Thoracic aorta (tissue), 2 donors: ENCODE measurements around the gene CPNE2. TPM values are rescaled to one million over a fixed set of nuclear protein-coding genes. Genes with fewer than 3 reads are reported as not detected.

Source experiments
- ATAC-seq: fragments of 150-250 bp; one replicate; pipeline ENCODE4 v1.8.0; 2017; ENCODE audit warnings: low read depth; ENCODE audit not compliant: insufficient number of reproducible peaks, low FRiP score
- DNase-seq: peaks from one replicate; pipeline ENCODE4 v3.0.0-alpha.2; 2020; ENCODE audit warnings: low spot score
- H3K27ac ChIP-seq, 2 donors: fragments of 200-600 bp; sonication (generic); 1 replicate in 1 of 2; 2 replicates in 1 of 2; pipeline ENCODE4 v1.5.1; 2016; ENCODE audit warnings: mild to moderate bottlenecking in 2 of 2, moderate library complexity in 2 of 2
- H3K27me3 ChIP-seq: fragments of 200-600 bp; sonication (generic); replicated peaks from 2 replicates; pipeline ENCODE4 v1.6.0; 2016; ENCODE audit warnings: mild to moderate bottlenecking; ENCODE audit not compliant: insufficient read depth
- H3K36me3 ChIP-seq: fragments of 200-600 bp; sonication (generic); one replicate; pipeline ENCODE4 v1.5.1; 2016
- H3K4me1 ChIP-seq, 2 donors: fragments of 200-600 bp; sonication (generic); 1 replicate in 1 of 2; 2 replicates in 1 of 2; pipeline versions ENCODE4 v1.5.1 to v1.6.0; 2016; ENCODE audit warnings: low read depth in 2 of 2, mild to moderate bottlenecking in 1 of 2; ENCODE audit not compliant: control insufficient read depth in 1 of 2
- H3K4me3 ChIP-seq: fragments of 200-600 bp; sonication (generic); 2 replicates; pipeline ENCODE4 v1.5.1; 2016; ENCODE audit warnings: mild to moderate bottlenecking
- H3K9me3 ChIP-seq: fragments of 200-600 bp; sonication (generic); 2 replicates; pipeline ENCODE4 v1.5.1; 2016
- CTCF ChIP-seq: fragments of 200-600 bp; sonication (generic); IDR thresholded peaks from one replicate; pipeline ENCODE4 v1.5.1; 2019; ENCODE audit warnings: antibody characterized with exemption
- total RNA-seq, 2 donors: library from RNA; depleted of rRNA; stranded (reverse); fragments of >200 nt; gene quantifications; one replicate each; pipeline versions ENCODE4 v1.1.0 to v1.2.3, GENCODE V29; 2016

Gene CPNE2
- total RNA-seq, 2 donors from 2014 or later = 28.3 to 47.4 TPM

- no peak overlapping the region for H3K4me3 ChIP-seq
- H3K27me3 ChIP-seq = no peaks in the 10 kb centered on the region
- H3K36me3 ChIP-seq = no peaks in the 10 kb centered on the region
- DNase-seq (no peak), ATAC-seq (no peak)
- H3K4me1 ChIP-seq = no peaks in the 10 kb centered on the region
- TF ChIP-seq CTCF = no peak
- H3K27ac ChIP-seq = no peak overlapping the region
- no peaks in the 10 kb centered on the region for H3K9me3 ChIP-seq
These were observed 37.6 kb upstream of the CPNE2 start for GRCh38 chr16:57054771-57055170.

DNA sequence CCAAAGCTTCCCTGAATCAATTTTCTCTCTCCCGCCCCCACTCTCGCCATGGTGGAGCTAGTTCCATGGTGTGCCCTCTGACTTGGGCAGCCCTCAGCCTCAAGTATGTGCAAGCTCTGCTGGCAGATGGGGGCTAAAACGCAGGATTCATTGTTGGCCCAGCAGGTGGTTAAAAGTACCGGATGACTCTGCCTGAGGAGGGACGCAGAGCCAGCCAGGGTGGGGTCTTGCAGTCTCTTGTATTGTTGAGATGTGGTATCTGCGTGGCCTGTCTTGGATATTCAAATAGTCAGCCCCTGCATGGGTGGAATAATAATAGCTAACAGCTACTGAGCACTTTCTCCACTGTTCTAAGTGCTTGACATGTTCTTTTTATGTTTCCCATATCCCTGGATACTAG is 36.7 kb upstream of the CPNE2 start:
- ATAC-seq (no peak), DNase-seq (no peak)
- Histone ChIP-seq H3K9me3 (no peaks in the 10 kb centered on the region), H3K27ac (no peak overlapping the region), H3K27me3 (no peaks in the 10 kb centered on the region), H3K36me3 (no peaks in the 10 kb centered on the region), H3K4me1 (peaks cover 1 to 4% of the 10 kb centered on the region in 2 donors), H3K4me3 (no peak overlapping the region)
- TF ChIP-seq CTCF = no peak

DNA sequence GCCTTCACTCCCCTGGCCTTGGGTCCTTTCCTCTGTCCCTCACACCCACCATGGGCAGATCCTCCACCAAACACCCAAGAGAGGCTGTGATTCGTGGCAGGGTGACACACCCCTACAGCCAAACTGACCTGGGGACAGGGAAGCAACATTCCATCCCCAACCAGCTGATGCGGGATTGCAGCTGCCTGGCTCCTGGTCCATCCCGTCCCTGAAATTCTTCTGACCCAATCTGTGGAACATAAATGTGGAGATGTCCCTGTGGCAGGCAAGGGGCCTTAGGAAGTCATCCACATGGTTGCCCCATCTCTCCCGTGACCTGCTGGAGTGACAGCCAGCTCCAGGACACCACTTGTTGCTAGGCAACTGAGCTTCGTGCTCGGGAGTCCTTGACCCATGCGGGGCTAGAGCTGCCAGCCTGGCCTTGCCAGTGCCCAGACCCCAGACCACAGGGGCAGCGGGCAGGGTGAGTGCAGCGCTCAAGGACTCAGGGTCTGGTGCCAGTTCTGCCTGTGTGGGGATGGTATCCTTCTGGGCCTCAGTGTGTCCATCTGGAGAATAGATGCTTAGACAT is 34.0 kb upstream of the CPNE2 start:
- no peak for TF ChIP-seq CTCF
- Histone ChIP-seq H3K27me3 (no peaks in the 10 kb centered on the region), H3K4me3 (no peak overlapping the region), H3K36me3 (no peaks in the 10 kb centered on the region), H3K4me1 (peaks cover 13 to 16% of the 10 kb centered on the region in 2 donors), H3K27ac (no peak overlapping the region), H3K9me3 (no peaks in the 10 kb centered on the region)
- DNase-seq = no peak
- no peak for ATAC-seq

DNA sequence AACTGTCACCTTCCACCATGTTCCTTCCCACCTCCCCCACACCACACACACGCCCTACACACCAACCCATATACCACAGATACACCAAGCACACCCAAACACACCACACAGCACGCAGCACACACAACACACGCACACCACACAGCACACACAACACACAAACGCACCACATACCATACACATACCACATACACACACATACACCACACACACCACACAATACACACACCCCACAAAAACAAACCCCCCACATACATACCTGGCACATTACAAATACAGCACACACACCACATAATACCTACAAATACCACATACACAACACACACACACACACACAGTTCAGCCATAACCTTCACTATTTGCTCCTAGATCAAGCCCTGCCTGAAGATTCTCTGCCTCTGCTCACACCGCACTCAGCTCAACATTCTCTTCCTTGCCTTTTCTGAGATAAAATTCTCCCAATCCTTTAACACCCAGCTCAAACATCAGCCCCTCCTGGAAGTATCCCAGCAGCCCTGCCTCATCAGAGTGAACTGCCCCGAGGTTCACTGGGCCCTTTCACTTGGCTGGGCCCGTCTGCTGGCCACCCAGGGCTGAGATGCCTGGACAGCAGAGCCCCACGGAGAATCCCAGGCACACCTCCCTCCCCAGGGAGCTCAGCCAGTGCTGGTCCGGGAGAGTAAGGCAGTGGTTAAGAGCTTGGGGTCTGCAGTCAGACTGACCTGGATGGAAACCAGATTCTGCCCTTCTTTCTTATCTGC is 31.9 kb upstream of the CPNE2 start:
- Histone ChIP-seq H3K27me3 (no peaks in the 10 kb centered on the region), H3K27ac (peak overlapping the region; percentile 82 to 88), H3K4me1 (peaks cover 13 to 16% of the 10 kb centered on the region in 2 donors), H3K36me3 (peaks cover 4% of the 10 kb centered on the region), H3K4me3 (peak overlapping the region; percentile 26), H3K9me3 (no peaks in the 10 kb centered on the region)
- ATAC-seq (no peak), DNase-seq (no peak)
- TF ChIP-seq CTCF = no peak

DNA sequence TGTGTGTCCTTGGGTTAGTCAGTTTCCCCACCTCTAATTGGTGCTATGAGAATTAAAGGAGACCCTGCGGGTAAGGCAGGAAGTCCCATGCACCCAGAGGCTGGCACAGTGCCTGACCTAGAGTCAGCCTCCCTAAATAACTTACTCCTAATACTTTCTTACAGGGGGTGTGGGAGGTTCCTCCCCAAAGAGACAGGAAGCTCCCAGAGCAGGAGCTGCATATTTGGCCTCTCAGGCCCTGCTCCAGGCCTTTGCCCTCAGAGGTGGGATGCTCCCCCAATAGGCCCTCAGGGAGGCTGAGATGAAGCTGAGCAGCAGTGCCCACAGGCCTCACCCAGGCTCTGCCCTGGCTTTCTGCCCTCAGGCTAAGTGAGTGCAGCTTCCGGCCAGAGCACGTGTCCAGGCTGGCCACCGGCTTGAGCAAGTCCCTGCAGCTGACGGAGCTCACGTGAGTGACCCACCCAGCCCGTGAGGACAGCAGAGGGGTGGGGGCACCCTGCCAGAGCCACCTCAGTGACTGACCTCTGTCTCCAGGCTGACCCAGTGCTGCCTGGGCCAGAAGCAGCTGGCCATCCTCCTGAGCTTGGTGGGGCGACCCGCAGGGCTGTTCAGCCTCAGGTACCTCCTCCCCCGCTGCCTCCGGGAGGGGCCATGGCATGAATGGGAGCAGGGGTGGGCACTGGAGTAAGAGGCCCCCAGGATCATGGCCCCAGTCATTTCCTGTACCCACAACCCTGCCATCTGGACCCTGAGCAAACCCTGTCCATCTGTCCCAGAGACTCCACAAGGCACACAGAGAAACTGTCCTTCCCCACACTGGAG is 31.1 kb upstream of the CPNE2 start:
- Histone ChIP-seq H3K36me3 (peaks cover 4% of the 10 kb centered on the region), H3K4me1 (peaks cover 13 to 16% of the 10 kb centered on the region in 2 donors), H3K27ac (peak overlapping the region; percentile 82 to 88), H3K4me3 (peak overlapping the region; percentile 26), H3K9me3 (no peaks in the 10 kb centered on the region), H3K27me3 (no peaks in the 10 kb centered on the region)
- DNase-seq (peak; percentile 33), ATAC-seq (peak; percentile 63)
- TF ChIP-seq CTCF = no peak
